Measurements from ENCODE around the gene NANOG.
"Not testable (repeated sequence)": the region's sequence is repeated elsewhere in the genome, so short reads cannot be mapped to it uniquely, and the experiment has no call there.

GRCh38 chr12:7839226-7839625 is 50.0 kb downstream of the NANOG start:
- TF ChIP-seq YY1 (IDR thresholded peaks at IDR 0.05; ENCODE audit: insufficient read depth, insufficient read length); SUZ12 (IDR thresholded peaks at IDR 0.05; ENCODE audit: extremely low read depth, insufficient read depth, insufficient read length): not testable (repeated sequence)

All from NT2/D1 (cell line).